Stimulated activated naive CD8-positive, alpha-beta T cell treated with anti-CD3 and anti-CD28 coated beads, Interleukin-15, Interleukin-2, amounts not matched to agents 100 ng/mL and 50 ng/mL, for 24 hours (primary cell): Measurements from ENCODE around the gene KLHDC7B.

Source experiments
- H3K27ac Mint-ChIP-seq: one replicate; pipeline ENCODE4 v1.8.0; 2021; ENCODE audit warnings: mild to moderate bottlenecking, mixed read lengths
- H3K27me3 Mint-ChIP-seq: one replicate; pipeline ENCODE4 v1.8.0; 2021; ENCODE audit warnings: mixed read lengths
- H3K36me3 Mint-ChIP-seq: one replicate; pipeline ENCODE4 v1.8.0; 2021; ENCODE audit warnings: low read depth, mixed read lengths
- H3K4me1 Mint-ChIP-seq: one replicate; pipeline ENCODE4 v1.8.0; 2021; ENCODE audit warnings: low read depth, mixed read lengths
- H3K4me3 Mint-ChIP-seq: one replicate; pipeline ENCODE4 v1.8.0; 2021; ENCODE audit warnings: mild to moderate bottlenecking, mixed read lengths
- H3K9me3 Mint-ChIP-seq: one replicate; pipeline ENCODE4 v1.8.0; 2021; ENCODE audit warnings: mixed read lengths

Gene KLHDC7B

GRCh38 chr22:50523806-50524675 lies 21.7 kb upstream of the KLHDC7B start:
- Mint-ChIP-seq H3K36me3 (peaks cover 32% of the 10 kb centered on the region), H3K9me3 (no peaks in the 10 kb centered on the region), H3K4me1 (peaks cover 26% of the 10 kb centered on the region), H3K27ac (peak overlapping the region; percentile 89), H3K27me3 (no peaks in the 10 kb centered on the region), H3K4me3 (peak overlapping the region; percentile 93)

GRCh38 chr22:50524676-50525103 lies 21.0 kb upstream of the KLHDC7B start:
- Mint-ChIP-seq H3K27ac (peak overlapping the region; percentile 89), H3K27me3 (no peaks in the 10 kb centered on the region), H3K4me1 (peaks cover 26% of the 10 kb centered on the region), H3K36me3 (peaks cover 28% of the 10 kb centered on the region), H3K4me3 (peak overlapping the region; percentile 93), H3K9me3 (no peaks in the 10 kb centered on the region)

- H3K9me3 Mint-ChIP-seq, result no peaks in the 10 kb centered on the region
- H3K4me1 Mint-ChIP-seq, result peaks cover 26% of the 10 kb centered on the region
- no peaks in the 10 kb centered on the region for H3K27me3 Mint-ChIP-seq
- H3K4me3 Mint-ChIP-seq, result peak within 1 kb of the TSS; percentile 93
- H3K36me3 Mint-ChIP-seq, result peaks cover 23% of the 10 kb centered on the region
- peak within 1 kb of the TSS; percentile 89 for H3K27ac Mint-ChIP-seq
Measured at GRCh38 chr22:50525104-50525857, 20.4 kb upstream of the KLHDC7B start, which contains the start of gene SCO2. TSS of gene SCO2 (minus strand) at chr22:50525598. CDS start at chr22:50524411, 1,187 bp downstream.

GRCh38 chr22:50525858-50526107 lies 19.9 kb upstream of the KLHDC7B start:
- H3K4me1 Mint-ChIP-seq, result peaks cover 26% of the 10 kb centered on the region
- H3K4me3 Mint-ChIP-seq, result peak overlapping the region; percentile 93
- no peaks in the 10 kb centered on the region for H3K27me3 Mint-ChIP-seq
- H3K36me3 Mint-ChIP-seq, result peaks cover 23% of the 10 kb centered on the region
- H3K27ac Mint-ChIP-seq, result peak overlapping the region; percentile 49
- no peaks in the 10 kb centered on the region for H3K9me3 Mint-ChIP-seq

GRCh38 chr22:50526108-50526833 lies 19.4 kb upstream of the KLHDC7B start:
- Mint-ChIP-seq H3K27me3 (no peaks in the 10 kb centered on the region), H3K27ac (peak overlapping the region; percentile 87), H3K36me3 (peaks cover 23% of the 10 kb centered on the region), H3K4me1 (peaks cover 26% of the 10 kb centered on the region), H3K9me3 (no peaks in the 10 kb centered on the region), H3K4me3 (peak overlapping the region; percentile 84)

GRCh38 chr22:50526834-50527801 lies 18.6 kb upstream of the KLHDC7B start:
- Mint-ChIP-seq H3K4me1 (peaks cover 26% of the 10 kb centered on the region), H3K4me3 (peak overlapping the region; percentile 84), H3K36me3 (peaks cover 23% of the 10 kb centered on the region), H3K27me3 (no peaks in the 10 kb centered on the region), H3K9me3 (no peaks in the 10 kb centered on the region), H3K27ac (peak overlapping the region; percentile 87)

GRCh38 chr22:50527921-50528681 lies 17.6 kb upstream of the KLHDC7B start:
- peaks cover 33% of the 10 kb centered on the region for H3K4me1 Mint-ChIP-seq
- no peaks in the 10 kb centered on the region for H3K9me3 Mint-ChIP-seq
- H3K4me3 Mint-ChIP-seq, result peak overlapping the region; percentile 84
- H3K36me3 Mint-ChIP-seq, result peaks cover 23% of the 10 kb centered on the region
- no peaks in the 10 kb centered on the region for H3K27me3 Mint-ChIP-seq
- H3K27ac Mint-ChIP-seq, result peak overlapping the region; percentile 87

GRCh38 chr22:50528682-50529415 lies 16.9 kb upstream of the KLHDC7B start:
- peaks cover 23% of the 10 kb centered on the region for H3K36me3 Mint-ChIP-seq
- peaks cover 41% of the 10 kb centered on the region for H3K4me1 Mint-ChIP-seq
- no peaks in the 10 kb centered on the region for H3K9me3 Mint-ChIP-seq
- no peaks in the 10 kb centered on the region for H3K27me3 Mint-ChIP-seq
- peak overlapping the region; percentile 40 for H3K27ac Mint-ChIP-seq
- H3K4me3 Mint-ChIP-seq, result peak overlapping the region; percentile 84

GRCh38 chr22:50529416-50529896 lies 16.2 kb upstream of the KLHDC7B start:
- H3K4me1 Mint-ChIP-seq, result peaks cover 45% of the 10 kb centered on the region
- H3K4me3 Mint-ChIP-seq, result peak overlapping the region; percentile 84
- H3K27me3 Mint-ChIP-seq, result no peaks in the 10 kb centered on the region
- H3K9me3 Mint-ChIP-seq, result no peaks in the 10 kb centered on the region
- peak overlapping the region; percentile 58 for H3K27ac Mint-ChIP-seq
- peaks cover 20% of the 10 kb centered on the region for H3K36me3 Mint-ChIP-seq

- H3K4me1 Mint-ChIP-seq, result peaks cover 43% of the 10 kb centered on the region
- H3K27me3 Mint-ChIP-seq, result no peaks in the 10 kb centered on the region
- H3K4me3 Mint-ChIP-seq, result peak within 1 kb of the TSS; percentile 92
- H3K9me3 Mint-ChIP-seq, result no peaks in the 10 kb centered on the region
- peaks cover 15% of the 10 kb centered on the region for H3K36me3 Mint-ChIP-seq
- peak within 1 kb of the TSS; percentile 96 for H3K27ac Mint-ChIP-seq
Measured at GRCh38 chr22:50529897-50530579, 15.7 kb upstream of the KLHDC7B start, which contains the start of gene TYMP. TSS of gene TYMP (minus strand) at chr22:50530012. CDS start at chr22:50529709, 303 bp downstream.

- no peaks in the 10 kb centered on the region for H3K9me3 Mint-ChIP-seq
- H3K27ac Mint-ChIP-seq, result peak overlapping the region; percentile 96
- peaks cover 47% of the 10 kb centered on the region for H3K4me1 Mint-ChIP-seq
- peak overlapping the region; percentile 92 for H3K4me3 Mint-ChIP-seq
- no peaks in the 10 kb centered on the region for H3K27me3 Mint-ChIP-seq
- H3K36me3 Mint-ChIP-seq, result peaks cover 15% of the 10 kb centered on the region
Measured at GRCh38 chr22:50530580-50530876, 15.2 kb upstream of the KLHDC7B start.

- Mint-ChIP-seq H3K27ac (peak overlapping the region; percentile 96), H3K4me3 (peak overlapping the region; percentile 92), H3K27me3 (no peaks in the 10 kb centered on the region), H3K4me1 (peaks cover 47% of the 10 kb centered on the region), H3K36me3 (peaks cover 15% of the 10 kb centered on the region), H3K9me3 (no peaks in the 10 kb centered on the region)
Measured at GRCh38 chr22:50530877-50531545, 14.7 kb upstream of the KLHDC7B start.
